Stimulated activated naive CD4-positive, alpha-beta T cell treated with Interleukin-2 at 50 U/mL for 16 hours (primary cell): ENCODE results near the gene TREH.
"Not testable (repeated sequence)": the region's sequence is repeated elsewhere in the genome, so short reads cannot be mapped to it uniquely, and the experiment has no call there.

Experiments
- DNase-seq: peaks from one replicate; lab custom pipeline; 2025; lab: John Stamatoyannopoulos, UW

Gene TREH

GRCh38 chr11:118696673-118697226 is 17.3 kb upstream of the TREH start:
- no peak for DNase-seq

GRCh38 chr11:118694771-118695170 is 15.3 kb upstream of the TREH start:
- no peak for DNase-seq

- DNase-seq, result no peak
Measured at GRCh38 chr11:118694185-118694584, 14.7 kb upstream of the TREH start.

GRCh38 chr11:118691926-118692830 is 12.7 kb upstream of the TREH start:
- peak; percentile 70 for DNase-seq

- DNase-seq, result no peak
Measured at GRCh38 chr11:118690553-118691304, 11.3 kb upstream of the TREH start.

- DNase-seq, result peak; percentile 75
Measured at GRCh38 chr11:118689852-118690552, 10.6 kb upstream of the TREH start.

- DNase-seq, result no peak
Measured at GRCh38 chr11:118689503-118689851, 10.0 kb upstream of the TREH start.

- DNase-seq, result no peak
Measured at GRCh38 chr11:118688851-118689502, 9.5 kb upstream of the TREH start.

- not testable (repeated sequence) for DNase-seq
Measured at GRCh38 chr11:118688339-118688738, 8.9 kb upstream of the TREH start.

- no peak for DNase-seq
Measured at GRCh38 chr11:118687906-118688305, 8.5 kb upstream of the TREH start.

- DNase-seq, result no peak
Measured at GRCh38 chr11:118684187-118684586, 4.7 kb upstream of the TREH start.

- not testable (repeated sequence) for DNase-seq
Measured at GRCh38 chr11:118682939-118683338, 3.5 kb upstream of the TREH start.

- no peak for DNase-seq
Measured at GRCh38 chr11:118682372-118682771, 2.9 kb upstream of the TREH start.

GRCh38 chr11:118678908-118679307 is 542 bp downstream of the TREH start:
- DNase-seq, result not testable (repeated sequence)

GRCh38 chr11:118677977-118678376 is 1.5 kb downstream of the TREH start:
- DNase-seq, result no peak

GRCh38 chr11:118674082-118674435 is 5.4 kb downstream of the TREH start:
- no peak for DNase-seq

GRCh38 chr11:118673361-118674081 is 5.9 kb downstream of the TREH start:
- DNase-seq, result no peak

- DNase-seq, result no peak
Measured at GRCh38 chr11:118672846-118673245, 6.6 kb downstream of the TREH start.

- DNase-seq, result no peak
Measured at GRCh38 chr11:118671254-118671653, 8.2 kb downstream of the TREH start.

- DNase-seq, result no peak
Measured at GRCh38 chr11:118670063-118670462, 9.4 kb downstream of the TREH start.

GRCh38 chr11:118666371-118666770 is 13.1 kb downstream of the TREH start:
- no peak for DNase-seq
